HepG2 (cell line): ENCODE measurements around the gene TNFSF9.

Source experiments
- EZH2 ChIP-seq: conservative IDR thresholded peaks from 2 replicates; pipeline ENCODE4 v1.6.1; 2012; ENCODE audit warnings: mild to moderate bottlenecking, low read depth, low read length, moderate library complexity
- FOSL1 ChIP-seq: sonication (generic); formaldehyde crosslinking; IDR thresholded peaks from 2 replicates; pipeline ENCODE4 v1.9.0; 2021; ENCODE audit warnings: missing genetic modification reagents, borderline replicate concordance
- MAF1 ChIP-seq: sonication (generic); formaldehyde crosslinking; IDR thresholded peaks from 2 replicates; pipeline ENCODE4 v1.5.0; 2020; ENCODE audit warnings: missing genetic modification reagents, borderline replicate concordance
- ZFAT ChIP-seq: sonication (generic); formaldehyde crosslinking; conservative IDR thresholded peaks from 2 replicates; pipeline ENCODE4 v1.8.1; 2023; ENCODE audit warnings: missing genetic modification reagents, inconsistent platforms
- ZSCAN22 ChIP-seq: sonication (generic); formaldehyde crosslinking; IDR thresholded peaks from 2 replicates; pipeline ENCODE4 v1.4.0; 2020; ENCODE audit warnings: mild to moderate bottlenecking, missing genetic modification reagents

GRCh38 chr19:6530386-6531162, at the start of gene TNFSF9:
- TF ChIP-seq MAF1 (CRISPR knock-in tag) (no peak), ZSCAN22 (CRISPR knock-in tag) (no peak), FOSL1 (CRISPR knock-in tag) (no peak), ZFAT (no peak), EZH2 (no peak)
